GM18499 (cell line): Measurements from ENCODE around the gene ZBTB38.

Experiments used
- ATAC-seq: cut with Tn5 transposase; IDR thresholded peaks from one replicate; pipeline ENCODE4 v1.9.1; 2021; ENCODE audit warnings: moderate number of reproducible peaks; ENCODE audit not compliant: insufficient read depth, unreplicated experiment

Gene ZBTB38

DNA sequence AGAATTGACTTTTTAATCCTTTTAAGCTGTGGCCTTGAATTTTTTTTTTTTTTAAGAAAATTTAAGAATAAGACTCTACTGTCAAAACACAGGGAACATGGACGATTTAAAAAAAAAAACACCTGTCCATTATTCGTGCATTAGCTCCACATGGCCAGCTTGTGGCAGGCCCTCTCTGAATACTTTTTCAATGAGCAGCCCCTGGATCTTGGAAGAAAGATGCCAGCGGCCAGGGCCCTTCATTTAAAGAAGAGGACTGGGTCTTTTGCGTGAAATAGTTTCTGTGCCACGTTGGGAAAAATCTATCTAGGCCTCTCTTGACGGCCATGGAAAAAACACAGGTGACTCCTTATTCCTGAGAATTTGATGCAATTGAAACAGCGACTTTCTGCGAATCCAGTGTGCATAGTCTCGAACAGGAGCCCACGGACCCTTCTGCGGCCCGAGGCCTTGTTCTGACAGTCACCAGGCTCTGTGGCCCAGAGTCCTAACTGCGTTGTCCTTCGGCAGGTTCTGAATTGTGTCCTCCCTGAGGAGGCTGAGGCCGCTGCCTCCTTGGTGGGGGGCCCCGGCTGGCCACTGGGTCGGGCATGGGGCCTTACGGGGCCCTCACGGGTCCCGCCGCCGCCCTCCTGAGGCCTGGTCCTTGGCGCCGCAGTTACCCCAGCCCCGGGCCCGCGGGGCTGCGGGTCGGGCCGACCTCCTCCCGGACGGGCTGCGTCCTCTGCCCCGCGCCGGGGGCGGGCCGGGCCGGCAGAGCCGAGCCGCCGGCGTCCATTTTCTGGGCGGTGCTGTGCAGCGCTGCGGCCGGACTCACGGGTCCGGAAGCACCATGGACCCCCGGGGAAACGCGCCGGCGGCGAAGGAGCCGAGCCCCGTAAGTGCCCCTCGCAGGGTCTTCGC, 33.5 kb downstream of the ZBTB38 start:
- ATAC-seq = no peak

DNA sequence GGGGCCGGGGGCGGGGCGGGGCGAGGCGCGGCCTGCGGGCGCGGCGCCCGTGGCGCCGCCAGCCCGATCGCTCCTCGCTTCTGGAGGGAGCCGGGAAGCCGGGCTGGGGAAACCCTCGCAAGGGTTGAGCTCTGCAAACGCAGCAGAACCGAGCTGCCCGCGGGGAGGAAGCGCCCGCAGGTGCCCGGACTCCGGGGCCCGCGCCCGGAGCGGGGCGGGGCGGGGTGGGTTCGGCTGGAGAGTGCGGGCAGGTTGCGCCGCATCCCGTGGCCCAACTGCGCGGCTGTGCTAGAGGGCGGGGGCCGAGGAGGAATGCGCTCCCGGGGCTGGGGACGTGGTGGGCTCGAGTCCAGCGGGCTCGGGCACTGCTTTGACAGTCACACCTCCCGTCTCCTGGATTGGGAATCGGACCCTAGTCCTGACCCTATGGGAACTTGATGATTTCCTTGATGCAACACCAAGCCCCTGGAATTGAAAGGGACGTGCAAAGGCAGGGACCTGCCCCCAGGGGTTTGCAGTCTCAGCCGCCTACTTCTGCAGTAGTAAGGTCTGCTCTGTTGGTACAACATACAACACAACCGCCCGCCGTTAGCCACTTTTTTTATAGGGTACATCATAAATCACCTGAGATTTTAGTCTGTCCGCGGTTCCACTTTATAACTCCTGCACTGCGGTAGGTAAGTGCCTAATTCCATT, 34.3 kb downstream of the ZBTB38 start:
- ATAC-seq = no peak

- ATAC-seq = no peak
Measured at GRCh38 chr3:141403576-141403975, 35.3 kb downstream of the ZBTB38 start.

GRCh38 chr3:141405025-141405424, 36.7 kb downstream of the ZBTB38 start:
- no peak for ATAC-seq

GRCh38 chr3:141405591-141405990, 37.3 kb downstream of the ZBTB38 start:
- no peak for ATAC-seq

DNA sequence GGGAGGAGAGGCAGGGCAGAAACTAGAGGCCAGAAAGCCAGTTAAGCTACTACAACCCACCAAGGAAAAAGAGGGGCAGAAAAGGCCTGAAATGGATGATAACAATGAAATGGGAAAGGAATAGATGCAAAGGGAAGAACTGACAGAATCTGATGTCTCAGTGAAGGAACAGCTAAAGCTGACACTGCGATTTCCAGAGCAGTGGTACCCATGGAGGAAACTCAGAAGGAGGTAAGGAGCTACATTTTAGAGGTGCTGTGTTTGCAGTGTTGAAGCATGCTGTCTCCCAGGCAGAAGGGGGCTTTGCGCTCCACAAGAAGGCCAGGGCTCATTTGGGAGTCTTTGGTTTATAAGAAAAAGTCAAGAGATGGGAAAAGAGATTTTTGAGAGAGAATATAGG, 38.0 kb downstream of the ZBTB38 start:
- ATAC-seq = no peak

- no peak for ATAC-seq
Measured at GRCh38 chr3:141407047-141407446, 38.7 kb downstream of the ZBTB38 start.

DNA sequence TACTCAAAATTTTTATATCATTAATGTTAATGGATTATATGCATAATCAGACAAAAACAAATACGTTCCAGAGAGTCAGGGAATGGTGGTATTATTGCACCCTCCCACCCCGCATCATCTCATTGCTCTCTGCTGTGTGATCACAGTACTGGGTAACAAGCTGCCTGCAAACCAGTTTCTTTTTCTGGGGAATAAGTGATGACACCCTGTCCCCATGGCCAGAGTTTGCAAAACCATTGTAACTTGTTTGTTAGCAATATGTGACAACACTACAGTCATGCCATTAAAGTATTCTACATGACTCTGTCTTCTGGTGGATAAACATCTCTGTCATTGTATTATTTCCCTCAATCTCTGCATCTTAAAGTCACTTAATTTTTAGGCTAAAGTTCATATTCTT, 39.5 kb downstream of the ZBTB38 start:
- no peak for ATAC-seq

GRCh38 chr3:141408596-141408995, 40.3 kb downstream of the ZBTB38 start:
- ATAC-seq = no peak

GRCh38 chr3:141409940-141410241, 41.6 kb downstream of the ZBTB38 start:
- ATAC-seq = no peak

DNA sequence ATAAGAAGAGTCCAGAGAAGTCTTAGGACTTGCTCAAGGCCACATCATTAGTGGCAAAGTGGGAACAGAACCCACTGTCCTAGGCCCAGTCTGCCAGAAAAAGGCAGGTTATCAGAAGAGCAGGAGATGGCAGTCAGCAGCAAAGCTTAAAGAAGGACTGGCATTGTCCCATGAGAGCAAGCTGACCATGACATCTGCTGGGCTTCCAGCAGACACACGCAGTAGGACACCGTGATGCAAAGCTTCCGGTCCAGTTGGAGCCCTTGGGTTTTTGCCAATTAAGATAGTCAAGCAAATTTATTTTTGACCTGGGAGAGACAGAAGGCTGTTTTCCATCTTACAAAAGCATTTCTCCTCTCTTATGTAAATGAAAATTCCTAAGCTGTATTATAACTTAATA, 42.1 kb downstream of the ZBTB38 start:
- ATAC-seq = no peak

DNA sequence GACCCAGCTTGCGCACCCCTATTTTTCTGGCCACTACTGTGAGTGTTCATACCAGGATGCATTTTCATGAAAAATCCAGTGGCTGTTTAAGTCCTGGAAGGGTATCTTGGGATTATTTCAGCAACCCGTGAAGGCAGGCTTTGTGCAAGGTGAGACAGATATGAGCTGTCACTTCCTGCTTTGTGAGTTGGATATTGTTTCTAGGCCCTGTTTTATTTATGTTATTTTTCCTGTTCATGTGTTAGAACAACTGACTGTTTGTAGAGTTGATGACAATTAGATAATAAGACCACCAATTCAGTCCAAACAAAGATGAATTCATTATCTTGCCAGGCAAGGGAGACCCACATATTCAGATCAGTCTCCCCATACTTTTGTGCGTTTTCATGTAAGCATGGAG, 42.5 kb downstream of the ZBTB38 start:
- no peak for ATAC-seq

GRCh38 chr3:141411251-141411771, 43.0 kb downstream of the ZBTB38 start:
- no peak for ATAC-seq

DNA sequence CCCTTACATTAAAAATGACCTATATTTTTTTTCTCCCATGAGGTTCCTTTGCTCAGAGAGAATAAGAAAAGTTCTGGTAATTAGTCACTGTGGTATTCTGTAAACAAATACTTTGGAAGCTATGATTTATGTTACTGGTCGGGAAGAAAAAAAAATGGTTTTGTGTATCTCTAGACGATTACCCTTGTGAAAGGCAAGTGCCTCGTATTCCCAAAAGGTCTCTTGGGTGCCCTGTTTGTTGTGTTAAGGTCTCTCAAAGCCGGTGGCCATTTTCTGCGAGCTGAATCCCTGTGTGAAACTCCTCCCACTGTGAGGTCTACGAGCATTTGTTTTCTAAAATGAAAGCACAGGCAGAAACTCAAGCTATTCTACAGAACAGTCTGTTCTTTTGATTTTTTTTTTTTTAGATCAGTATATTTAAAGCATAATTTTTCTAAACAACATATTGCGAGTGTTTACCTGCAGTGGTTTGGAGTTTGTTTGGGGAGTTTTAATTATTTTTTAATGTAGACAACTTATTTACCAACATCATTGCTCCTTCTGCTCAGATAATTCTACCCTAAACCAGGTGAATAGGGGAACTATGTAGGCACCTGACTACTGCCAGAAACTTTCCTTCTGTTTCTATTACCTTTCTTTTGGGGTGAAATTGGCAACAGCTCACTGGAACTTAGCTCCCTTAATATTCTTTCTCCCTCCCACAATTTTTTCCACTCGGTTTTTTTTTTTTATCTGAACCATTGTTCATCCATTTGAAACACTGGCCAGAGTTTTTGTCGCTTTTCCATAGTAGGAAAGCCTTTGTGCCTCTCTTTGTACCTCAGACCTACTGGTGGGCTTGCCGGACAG, 44.0 kb downstream of the ZBTB38 start:
- ATAC-seq = peak; percentile 35

GRCh38 chr3:141412936-141413354, 44.6 kb downstream of the ZBTB38 start:
- ATAC-seq = no peak

GRCh38 chr3:141413391-141413790, 45.1 kb downstream of the ZBTB38 start:
- ATAC-seq = no peak

GRCh38 chr3:141413801-141414689, 45.7 kb downstream of the ZBTB38 start:
- ATAC-seq = no peak

DNA sequence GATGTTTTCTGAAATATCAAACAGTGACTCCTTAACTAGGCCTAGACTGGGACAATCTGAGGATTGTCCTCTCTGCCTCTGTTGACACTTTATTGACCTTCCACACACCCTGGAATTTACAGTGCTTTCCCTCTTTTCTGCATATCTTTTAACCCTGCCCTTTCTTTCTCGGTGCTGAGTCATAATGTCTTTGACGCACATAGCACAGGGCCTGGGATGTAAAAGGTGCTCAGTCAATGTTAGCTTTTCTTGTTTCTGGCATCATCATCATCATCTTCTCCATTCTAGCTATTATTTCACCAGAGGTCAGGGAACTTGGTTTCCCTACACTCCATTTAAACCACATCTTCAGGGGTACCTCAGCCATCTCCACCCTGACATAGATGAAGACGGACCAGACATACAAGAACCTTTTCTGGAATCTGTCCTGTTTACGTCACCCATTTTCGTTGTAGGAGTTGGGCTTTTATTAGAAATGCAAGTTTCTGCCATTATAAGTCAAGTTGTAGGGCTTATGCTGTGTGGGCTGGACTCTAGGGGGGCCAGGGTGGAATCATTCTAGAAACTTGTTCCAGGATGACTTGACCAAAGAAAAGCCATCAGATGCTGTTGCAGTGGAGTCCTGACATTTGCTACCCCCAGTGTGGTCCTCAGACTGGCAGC, 46.6 kb downstream of the ZBTB38 start:
- no peak for ATAC-seq

DNA sequence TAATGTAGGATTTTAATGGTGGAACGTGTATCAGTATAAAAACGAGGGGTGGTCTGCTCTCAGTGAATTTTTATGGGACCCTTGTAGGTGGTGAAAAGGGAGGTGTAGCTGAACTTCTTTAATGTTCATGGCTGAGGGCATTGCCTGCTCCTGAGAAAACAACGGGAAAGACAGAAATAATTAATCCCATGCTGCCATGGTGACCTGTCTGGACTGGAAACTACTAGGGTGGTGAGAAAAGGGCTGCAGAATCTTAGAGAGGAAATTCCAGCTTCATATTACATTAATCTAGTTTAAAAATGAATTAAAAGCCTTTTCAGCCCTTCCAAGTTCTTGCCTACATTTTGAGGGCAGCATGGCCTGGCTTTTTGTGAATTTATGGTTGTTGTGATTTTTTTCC, 47.6 kb downstream of the ZBTB38 start:
- ATAC-seq = no peak
